ENCODE measurements around the gene WNT5A. TPM values are rescaled to one million over a fixed set of nuclear protein-coding genes. Genes with fewer than 3 reads are reported as not detected.

The WNT5A gene
- total RNA-seq, 3 donors from 2014 or later, result 7.0 to 54.7 (median 18.7) TPM

GRCh38 chr3:55521064-55521737 is 34.1 kb upstream of the WNT5A start:
- Histone ChIP-seq H3K4me3 (no peak overlapping the region), H3K27me3 (peaks cover 0 to 7% of the 10 kb centered on the region in 2 donors), H3K9me3 (no peaks in the 10 kb centered on the region), H3K36me3 (no peaks in the 10 kb centered on the region), H3K27ac (no peak overlapping the region), H3K4me1 (peaks cover 0 to 11% of the 10 kb centered on the region in 2 donors)
- intact Hi-C loops (cut with DNase I; ENCODE audit: low total_unique reads), result no loop called here
- no peak for DNase-seq (ENCODE audit: low spot score in 2 of 2)
- no peak for TF ChIP-seq POLR2AphosphoS5 (IDR thresholded peaks at IDR 0.05)
- TF ChIP-seq, protein P1, sequence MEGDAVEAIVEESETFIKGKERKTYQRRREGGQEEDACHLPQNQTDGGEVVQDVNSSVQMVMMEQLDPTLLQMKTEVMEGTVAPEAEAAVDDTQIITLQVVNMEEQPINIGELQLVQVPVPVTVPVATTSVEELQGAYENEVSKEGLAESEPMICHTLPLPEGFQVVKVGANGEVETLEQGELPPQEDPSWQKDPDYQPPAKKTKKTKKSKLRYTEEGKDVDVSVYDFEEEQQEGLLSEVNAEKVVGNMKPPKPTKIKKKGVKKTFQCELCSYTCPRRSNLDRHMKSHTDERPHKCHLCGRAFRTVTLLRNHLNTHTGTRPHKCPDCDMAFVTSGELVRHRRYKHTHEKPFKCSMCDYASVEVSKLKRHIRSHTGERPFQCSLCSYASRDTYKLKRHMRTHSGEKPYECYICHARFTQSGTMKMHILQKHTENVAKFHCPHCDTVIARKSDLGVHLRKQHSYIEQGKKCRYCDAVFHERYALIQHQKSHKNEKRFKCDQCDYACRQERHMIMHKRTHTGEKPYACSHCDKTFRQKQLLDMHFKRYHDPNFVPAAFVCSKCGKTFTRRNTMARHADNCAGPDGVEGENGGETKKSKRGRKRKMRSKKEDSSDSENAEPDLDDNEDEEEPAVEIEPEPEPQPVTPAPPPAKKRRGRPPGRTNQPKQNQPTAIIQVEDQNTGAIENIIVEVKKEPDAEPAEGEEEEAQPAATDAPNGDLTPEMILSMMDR (IDR thresholded peaks at IDR 0.05), result no peak
- TF ChIP-seq POLR2A (IDR thresholded peaks at IDR 0.05), result no peak

GRCh38 chr3:55519019-55519418 is 31.9 kb upstream of the WNT5A start:
- intact Hi-C loops (cut with DNase I; ENCODE audit: low total_unique reads), result no loop called here
- H3K27ac ChIP-seq, result no peak overlapping the region
- no peaks in the 10 kb centered on the region for H3K36me3 ChIP-seq
- peaks cover 0 to 11% of the 10 kb centered on the region in 2 donors for H3K4me1 ChIP-seq
- H3K27me3 ChIP-seq, result peaks cover 0 to 7% of the 10 kb centered on the region in 2 donors
- no peak overlapping the region for H3K4me3 ChIP-seq
- no peak for DNase-seq (ENCODE audit: low spot score in 2 of 2)
- H3K9me3 ChIP-seq, result no peaks in the 10 kb centered on the region
- TF ChIP-seq, protein P1 (IDR thresholded peaks at IDR 0.05), result no peak
- no peak for TF ChIP-seq POLR2AphosphoS5 (IDR thresholded peaks at IDR 0.05)
- TF ChIP-seq POLR2A (IDR thresholded peaks at IDR 0.05), result no peak

DNA sequence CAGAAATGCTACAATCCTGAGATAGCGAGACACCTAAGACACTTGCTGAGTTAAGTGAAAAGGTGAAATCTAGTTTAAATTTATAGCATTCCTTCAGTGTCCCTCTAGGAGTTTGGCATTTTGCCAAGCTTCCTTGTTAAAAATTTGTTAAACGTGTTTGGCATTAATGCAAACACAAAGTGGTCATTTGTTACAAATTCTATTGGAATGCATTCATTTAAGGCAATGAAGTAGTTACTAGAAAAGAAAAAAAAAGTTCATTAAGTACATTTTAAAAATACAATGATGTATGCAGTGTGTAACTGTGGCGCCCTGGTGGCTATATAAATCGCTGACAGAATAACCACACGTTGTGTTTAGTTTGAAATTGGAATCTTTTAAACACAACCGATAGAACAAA is 31.3 kb upstream of the WNT5A start:
- Histone ChIP-seq H3K9me3 (no peaks in the 10 kb centered on the region), H3K4me3 (no peak overlapping the region), H3K4me1 (peaks cover 0 to 11% of the 10 kb centered on the region in 2 donors), H3K36me3 (no peaks in the 10 kb centered on the region), H3K27me3 (peaks cover 0 to 7% of the 10 kb centered on the region in 2 donors), H3K27ac (no peak overlapping the region)
- TF ChIP-seq POLR2A (IDR thresholded peaks at IDR 0.05) (no peak), POLR2AphosphoS5 (IDR thresholded peaks at IDR 0.05) (no peak)
- TF ChIP-seq, protein P1 (IDR thresholded peaks at IDR 0.05), result no peak
- intact Hi-C loops (cut with DNase I; ENCODE audit: low total_unique reads), result no loop called here
- no peak for DNase-seq (ENCODE audit: low spot score in 2 of 2)

- Histone ChIP-seq H3K4me3 (no peak overlapping the region), H3K9me3 (no peaks in the 10 kb centered on the region), H3K27ac (no peak overlapping the region), H3K36me3 (no peaks in the 10 kb centered on the region), H3K27me3 (peaks cover 0 to 7% of the 10 kb centered on the region in 2 donors), H3K4me1 (peaks cover 0 to 4% of the 10 kb centered on the region in 2 donors)
- DNase-seq (ENCODE audit: low spot score in 2 of 2), result no peak
- intact Hi-C loops (cut with DNase I; ENCODE audit: low total_unique reads), result no loop called here
- TF ChIP-seq POLR2AphosphoS5 (IDR thresholded peaks at IDR 0.05), result no peak
- TF ChIP-seq, protein P1 (IDR thresholded peaks at IDR 0.05), result no peak
- TF ChIP-seq POLR2A (IDR thresholded peaks at IDR 0.05), result no peak
These were observed 29.4 kb upstream of the WNT5A start for GRCh38 chr3:55516392-55517030.

GRCh38 chr3:55515550-55516246 is 28.6 kb upstream of the WNT5A start:
- H3K27ac ChIP-seq, result no peak overlapping the region
- no peak for DNase-seq (ENCODE audit: low spot score in 2 of 2)
- no peak overlapping the region for H3K4me3 ChIP-seq
- no peaks in the 10 kb centered on the region for H3K4me1 ChIP-seq
- TF ChIP-seq POLR2AphosphoS5 (IDR thresholded peaks at IDR 0.05) (no peak), POLR2A (IDR thresholded peaks at IDR 0.05) (no peak)
- TF ChIP-seq, protein P1 (IDR thresholded peaks at IDR 0.05), result no peak
- no peaks in the 10 kb centered on the region for H3K9me3 ChIP-seq
- intact Hi-C loops (cut with DNase I; ENCODE audit: low total_unique reads), result no loop called here
- peaks cover 0 to 7% of the 10 kb centered on the region in 2 donors for H3K27me3 ChIP-seq
- H3K36me3 ChIP-seq, result no peaks in the 10 kb centered on the region
